Peyer's patch (tissue), 4 donors: ENCODE results near the gene TCF7. TPM values are rescaled to one million over a fixed set of nuclear protein-coding genes. Genes with fewer than 3 reads are reported as not detected.

Experiments
- DNase-seq, 3 donors: peaks; one replicate each; pipeline ENCODE4 v3.0.0-alpha.2; 2017 to 2019
- H3K27ac ChIP-seq, 4 donors: fragments of 200-600 bp; sonication (generic); one replicate each; pipeline ENCODE4 v1.5.1; 2016 to 2019
- H3K27me3 ChIP-seq, 2 donors: fragments of 200-600 bp; sonication (generic); one replicate each; pipeline ENCODE4 v1.5.1; 2019
- H3K36me3 ChIP-seq, 3 donors: fragments of 200-600 bp; sonication (generic); one replicate each; pipeline ENCODE4 v1.5.1; 2016 to 2019
- H3K4me1 ChIP-seq, 4 donors: fragments of 200-600 bp; sonication (generic); one replicate each; pipeline ENCODE4 v1.5.1; 2016 to 2019
- H3K4me3 ChIP-seq, 4 donors: fragments of 200-600 bp; sonication (generic); 1 replicate in 3 of 4; 2 replicates in 1 of 4; pipeline ENCODE4 v1.5.1; 2016 to 2019; ENCODE audit warnings: mild to moderate bottlenecking in 1 of 4
- H3K9me3 ChIP-seq, 4 donors: fragments of 200-600 bp; sonication (generic); one replicate each; pipeline ENCODE4 v1.5.1; 2016 to 2019; ENCODE audit warnings: mild to moderate bottlenecking in 1 of 4
- POLR2A ChIP-seq, 2 donors: fragments of 450-650 bp; IDR thresholded peaks; one replicate each; pipeline ENCODE4 v1.5.1; 2017; ENCODE audit warnings: antibody characterized with exemption in 2 of 2, mild to moderate bottlenecking in 2 of 2, moderate library complexity in 2 of 2
- total RNA-seq, 4 donors: library from RNA; depleted of rRNA; stranded (reverse); fragments of >200 nt; gene quantifications; one replicate each; pipeline ENCODE4 v1.1.0, GENCODE V29; 2016
- TF ChIP-seq, protein P1 (sequence below), 6 experiments: fragments of 450-650 bp in 4 of 6; fragments of 200-600 bp in 2 of 6; sonication (generic) in 1 of 6; IDR thresholded peaks; one replicate each; pipeline ENCODE4 v1.5.1; 2017 to 2019; ENCODE audit warnings: antibody characterized with exemption in 6 of 6, mild to moderate bottlenecking in 3 of 6, moderate library complexity in 1 of 6

Gene TCF7
- total RNA-seq, 4 donors from 2014 or later = 11.8 to 32.2 (median 22.0) TPM

DNA sequence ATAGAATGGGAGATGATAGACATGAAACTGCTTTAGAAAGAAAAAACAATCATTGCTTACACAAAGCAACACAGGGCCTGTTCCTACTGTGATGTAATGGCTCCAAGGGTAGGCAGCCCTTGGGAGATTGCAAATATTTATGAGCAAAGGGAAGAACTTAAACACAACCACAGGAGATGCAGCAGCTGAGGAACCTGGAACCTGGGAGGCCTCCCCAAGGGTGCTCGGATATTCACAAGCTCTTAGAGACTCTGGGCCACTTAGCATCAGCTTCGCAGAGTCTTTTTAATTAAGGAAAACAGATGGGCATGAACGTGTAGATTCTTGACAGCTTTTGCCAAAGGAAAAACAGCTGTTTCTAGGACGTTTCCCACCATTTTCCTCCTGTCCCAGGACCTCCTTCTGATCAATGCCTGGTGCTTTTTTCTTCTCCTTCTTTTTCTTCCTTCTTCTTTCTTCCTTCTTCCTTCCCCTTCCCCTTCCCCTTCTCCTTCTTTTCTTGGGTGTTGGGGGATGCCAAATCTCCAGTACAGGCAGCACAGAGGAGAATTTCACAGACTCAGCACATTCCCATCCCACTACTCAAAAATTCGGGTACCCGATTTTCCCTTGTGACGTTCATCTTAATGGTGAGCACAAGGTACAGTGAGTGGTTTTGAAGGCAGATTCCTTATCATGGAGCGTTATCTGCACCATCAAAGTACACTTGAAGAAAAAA, 28.1 kb upstream of the TCF7 start:
- TF ChIP-seq POLR2A (IDR thresholded peaks at IDR 0.05) = no peak
- TF ChIP-seq, protein P1, sequence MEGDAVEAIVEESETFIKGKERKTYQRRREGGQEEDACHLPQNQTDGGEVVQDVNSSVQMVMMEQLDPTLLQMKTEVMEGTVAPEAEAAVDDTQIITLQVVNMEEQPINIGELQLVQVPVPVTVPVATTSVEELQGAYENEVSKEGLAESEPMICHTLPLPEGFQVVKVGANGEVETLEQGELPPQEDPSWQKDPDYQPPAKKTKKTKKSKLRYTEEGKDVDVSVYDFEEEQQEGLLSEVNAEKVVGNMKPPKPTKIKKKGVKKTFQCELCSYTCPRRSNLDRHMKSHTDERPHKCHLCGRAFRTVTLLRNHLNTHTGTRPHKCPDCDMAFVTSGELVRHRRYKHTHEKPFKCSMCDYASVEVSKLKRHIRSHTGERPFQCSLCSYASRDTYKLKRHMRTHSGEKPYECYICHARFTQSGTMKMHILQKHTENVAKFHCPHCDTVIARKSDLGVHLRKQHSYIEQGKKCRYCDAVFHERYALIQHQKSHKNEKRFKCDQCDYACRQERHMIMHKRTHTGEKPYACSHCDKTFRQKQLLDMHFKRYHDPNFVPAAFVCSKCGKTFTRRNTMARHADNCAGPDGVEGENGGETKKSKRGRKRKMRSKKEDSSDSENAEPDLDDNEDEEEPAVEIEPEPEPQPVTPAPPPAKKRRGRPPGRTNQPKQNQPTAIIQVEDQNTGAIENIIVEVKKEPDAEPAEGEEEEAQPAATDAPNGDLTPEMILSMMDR (IDR thresholded peaks at IDR 0.05) = no peak
- Histone ChIP-seq H3K9me3 (no peaks in the 10 kb centered on the region), H3K36me3 (no peaks in the 10 kb centered on the region), H3K4me1 (peaks cover 0 to 14% (median 7%) of the 10 kb centered on the region in 4 donors), H3K27ac (peak overlapping the region in 2 of 4 donors; percentile 27 to 60), H3K27me3 (no peaks in the 10 kb centered on the region), H3K4me3 (no peak overlapping the region)
- DNase-seq = no peak

DNA sequence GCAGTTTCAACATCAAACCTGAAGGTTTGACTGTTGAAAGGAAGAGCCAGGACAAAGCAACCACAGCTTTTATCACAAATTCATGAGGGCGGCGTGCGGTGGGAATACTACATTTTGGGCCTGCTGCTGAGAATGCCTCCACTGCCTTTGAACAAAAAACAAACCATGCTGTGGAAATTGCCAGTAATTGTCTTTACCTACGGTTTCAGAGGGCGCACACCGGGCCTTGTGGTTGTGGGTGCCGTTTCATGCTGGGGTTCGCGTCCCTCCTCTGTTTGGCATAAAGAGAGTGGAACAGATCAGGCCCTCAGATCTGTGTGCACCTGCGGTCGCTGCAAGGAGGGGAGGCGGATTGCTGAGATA, 27.6 kb upstream of the TCF7 start:
- H3K27me3 ChIP-seq = no peaks in the 10 kb centered on the region
- peak overlapping the region in 2 of 4 donors; percentile 27 to 60 for H3K27ac ChIP-seq
- no peak overlapping the region for H3K4me3 ChIP-seq
- H3K4me1 ChIP-seq = peaks cover 0 to 19% (median 9%) of the 10 kb centered on the region in 4 donors
- no peaks in the 10 kb centered on the region for H3K9me3 ChIP-seq
- TF ChIP-seq, protein P1 (IDR thresholded peaks at IDR 0.05) = no peak
- TF ChIP-seq POLR2A (IDR thresholded peaks at IDR 0.05) = no peak
- peak in 2 of 3 donors; percentile 55 to 76 for DNase-seq
- no peaks in the 10 kb centered on the region for H3K36me3 ChIP-seq

DNA sequence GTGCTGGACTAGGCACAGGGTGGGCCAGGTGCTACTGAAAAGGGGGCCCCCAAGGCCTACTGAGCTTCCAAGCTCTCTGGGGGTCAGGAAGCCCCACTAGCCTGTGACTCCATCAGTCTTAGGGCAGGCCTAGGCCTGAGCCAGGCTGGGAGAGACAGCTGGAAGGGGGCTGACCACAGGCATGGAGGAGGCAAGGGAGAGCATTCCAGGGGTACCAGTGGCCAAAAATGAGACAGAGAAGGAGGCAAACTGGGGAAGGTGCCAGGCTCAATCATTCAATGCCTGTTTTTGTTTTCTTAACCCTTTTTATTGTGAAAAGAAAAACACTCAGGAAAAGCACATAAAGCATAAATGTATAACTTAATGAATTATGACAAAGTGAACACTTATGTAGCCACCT, 26.2 kb upstream of the TCF7 start:
- H3K27ac ChIP-seq = peak overlapping the region in 1 of 4 donors; percentile 60
- H3K36me3 ChIP-seq = no peaks in the 10 kb centered on the region
- no peaks in the 10 kb centered on the region for H3K27me3 ChIP-seq
- no peak for TF ChIP-seq POLR2A (IDR thresholded peaks at IDR 0.05)
- TF ChIP-seq, protein P1 (IDR thresholded peaks at IDR 0.05) = no peak
- H3K4me1 ChIP-seq = peaks cover 0 to 31% (median 12%) of the 10 kb centered on the region in 4 donors
- peak in 1 of 3 donors; percentile 18 for DNase-seq
- H3K4me3 ChIP-seq = no peak overlapping the region
- no peaks in the 10 kb centered on the region for H3K9me3 ChIP-seq

DNA sequence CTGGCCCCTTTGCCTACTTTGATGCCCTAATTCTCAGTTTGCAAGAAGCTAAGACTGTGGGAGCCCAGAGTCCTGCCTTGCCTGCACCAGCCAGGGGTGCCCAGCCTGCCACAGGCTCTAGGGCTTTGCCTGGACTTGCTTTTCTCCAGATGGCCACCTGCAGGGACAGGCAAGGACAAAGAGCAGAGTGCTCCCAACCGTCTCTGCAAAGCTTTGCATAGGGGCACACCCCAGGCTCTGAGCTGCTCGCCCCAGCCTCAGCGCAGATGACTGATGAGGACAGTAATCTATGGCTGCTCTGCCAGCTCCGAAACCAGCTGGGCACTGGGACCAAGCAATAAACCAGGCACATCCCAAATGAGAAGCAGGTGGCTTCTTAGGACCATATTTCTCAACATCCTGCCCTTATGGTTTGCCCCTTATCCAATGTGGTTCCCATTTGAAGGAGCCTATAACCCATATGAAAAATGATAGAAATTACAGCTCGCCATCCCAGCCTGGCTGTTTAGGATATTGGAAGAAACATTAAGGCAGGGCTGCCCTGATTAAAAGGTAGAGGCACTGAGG, 25.4 kb upstream of the TCF7 start:
- TF ChIP-seq, protein P1 (IDR thresholded peaks at IDR 0.05) = no peak
- TF ChIP-seq POLR2A (IDR thresholded peaks at IDR 0.05) = no peak
- no peaks in the 10 kb centered on the region for H3K36me3 ChIP-seq
- H3K4me1 ChIP-seq = peaks cover 0 to 39% (median 13%) of the 10 kb centered on the region in 4 donors
- H3K27me3 ChIP-seq = no peaks in the 10 kb centered on the region
- peak in 1 of 3 donors; percentile 40 for DNase-seq
- H3K9me3 ChIP-seq = no peaks in the 10 kb centered on the region
- H3K4me3 ChIP-seq = no peak overlapping the region
- peak overlapping the region in 1 of 4 donors; percentile 38 for H3K27ac ChIP-seq

DNA sequence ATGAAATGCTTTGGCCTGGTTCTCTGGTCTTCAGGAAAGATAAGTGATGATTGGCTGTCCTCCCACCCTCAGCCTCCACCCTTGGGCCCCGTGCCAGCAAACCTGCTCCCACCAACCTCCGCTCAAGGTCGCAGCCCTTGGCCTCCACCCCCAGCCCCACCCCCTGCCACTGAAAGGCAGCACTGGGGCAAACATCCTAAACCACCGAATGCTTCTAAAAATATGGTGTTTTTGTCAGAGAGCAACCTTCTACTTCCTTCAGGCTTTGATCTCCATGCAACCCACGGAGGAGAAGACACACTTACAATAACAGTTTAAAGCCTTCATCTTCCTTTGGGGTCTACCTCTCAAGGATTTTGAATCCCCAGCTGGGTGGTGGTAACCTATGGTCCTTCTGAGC, 24.0 kb upstream of the TCF7 start:
- DNase-seq = peak in 2 of 3 donors; percentile 66 to 73
- Histone ChIP-seq H3K4me1 (peaks cover 0 to 49% (median 13%) of the 10 kb centered on the region in 4 donors), H3K27ac (peak overlapping the region in 3 of 4 donors; percentile 21 to 79 (median 76)), H3K27me3 (no peaks in the 10 kb centered on the region), H3K36me3 (no peaks in the 10 kb centered on the region), H3K4me3 (no peak overlapping the region), H3K9me3 (no peaks in the 10 kb centered on the region)
- no peak for TF ChIP-seq POLR2A (IDR thresholded peaks at IDR 0.05)
- TF ChIP-seq, protein P1 (IDR thresholded peaks at IDR 0.05) = no peak
